ENCODE measurements around the gene RNASE9.
"Not testable (repeated sequence)": the region's sequence is repeated elsewhere in the genome, so short reads cannot be mapped to it uniquely, and the experiment has no call there.

Gene RNASE9

GRCh38 chr14:20578784-20579502, 18.1 kb upstream of the RNASE9 start:
- DNase-seq (ENCODE audit: extremely low spot score, insufficient read length, low read depth) (no peak), FAIRE-seq (no peak)

- FAIRE-seq: no peak
- no peak for DNase-seq (ENCODE audit: extremely low spot score, insufficient read length, low read depth)
Observed at GRCh38 chr14:20578325-20578724, 17.5 kb upstream of the RNASE9 start.

GRCh38 chr14:20572382-20572990, 11.6 kb upstream of the RNASE9 start:
- FAIRE-seq; DNase-seq (ENCODE audit: extremely low spot score, insufficient read length, low read depth): not testable (repeated sequence)

- not testable (repeated sequence) for DNase-seq (ENCODE audit: extremely low spot score, insufficient read length, low read depth); FAIRE-seq
Observed at GRCh38 chr14:20570720-20571119, 9.9 kb upstream of the RNASE9 start.

GRCh38 chr14:20569865-20570264, 9.0 kb upstream of the RNASE9 start:
- DNase-seq (ENCODE audit: extremely low spot score, insufficient read length, low read depth); FAIRE-seq: not testable (repeated sequence)

- no peak for FAIRE-seq
- no peak for DNase-seq (ENCODE audit: extremely low spot score, insufficient read length, low read depth)
Observed at GRCh38 chr14:20569066-20569465, 8.2 kb upstream of the RNASE9 start.

- DNase-seq (ENCODE audit: extremely low spot score, insufficient read length, low read depth) (no peak), FAIRE-seq (no peak)
Observed at GRCh38 chr14:20568393-20568792, 7.5 kb upstream of the RNASE9 start.

- not testable (repeated sequence) for FAIRE-seq; DNase-seq (ENCODE audit: extremely low spot score, insufficient read length, low read depth)
Observed at GRCh38 chr14:20567199-20567598, 6.4 kb upstream of the RNASE9 start.

- DNase-seq (ENCODE audit: extremely low spot score, insufficient read length, low read depth) (no peak), FAIRE-seq (no peak)
Observed at GRCh38 chr14:20564501-20564997, 3.7 kb upstream of the RNASE9 start.

GRCh38 chr14:20563971-20564370, 3.1 kb upstream of the RNASE9 start:
- DNase-seq (ENCODE audit: extremely low spot score, insufficient read length, low read depth) (no peak), FAIRE-seq (no peak)

GRCh38 chr14:20559461-20559904, 1.4 kb downstream of the RNASE9 start:
- no peak for FAIRE-seq
- no peak for DNase-seq (ENCODE audit: extremely low spot score, insufficient read length, low read depth)

- DNase-seq (ENCODE audit: extremely low spot score, insufficient read length, low read depth) (no peak), FAIRE-seq (no peak)
Observed at GRCh38 chr14:20557212-20557542, 3.7 kb downstream of the RNASE9 start.

GRCh38 chr14:20556500-20557211, 4.2 kb downstream of the RNASE9 start:
- FAIRE-seq: no peak
- no peak for DNase-seq (ENCODE audit: extremely low spot score, insufficient read length, low read depth)

- DNase-seq (ENCODE audit: extremely low spot score, insufficient read length, low read depth): no peak
- FAIRE-seq: no peak
Observed at GRCh38 chr14:20555845-20556244, 5.0 kb downstream of the RNASE9 start.

- DNase-seq (ENCODE audit: extremely low spot score, insufficient read length, low read depth) (no peak), FAIRE-seq (no peak)
Observed at GRCh38 chr14:20553024-20553423, 7.8 kb downstream of the RNASE9 start.

GRCh38 chr14:20551606-20552005, 9.2 kb downstream of the RNASE9 start:
- FAIRE-seq (no peak), DNase-seq (ENCODE audit: extremely low spot score, insufficient read length, low read depth) (no peak)

GRCh38 chr14:20550926-20551325, 9.9 kb downstream of the RNASE9 start:
- FAIRE-seq (no peak), DNase-seq (ENCODE audit: extremely low spot score, insufficient read length, low read depth) (no peak)

- FAIRE-seq (no peak), DNase-seq (ENCODE audit: extremely low spot score, insufficient read length, low read depth) (no peak)
Observed at GRCh38 chr14:20548414-20549158, 12.3 kb downstream of the RNASE9 start.

- DNase-seq (ENCODE audit: extremely low spot score, insufficient read length, low read depth) (no peak), FAIRE-seq (no peak)
Observed at GRCh38 chr14:20546877-20547276, 14.0 kb downstream of the RNASE9 start.

- FAIRE-seq (no peak), DNase-seq (ENCODE audit: extremely low spot score, insufficient read length, low read depth) (no peak)
Observed at GRCh38 chr14:20539906-20540305, 20.9 kb downstream of the RNASE9 start.

Measured in GM18507 (cell line).